ENCODE data around the gene KCNJ12. TPM values are rescaled to one million over a fixed set of nuclear protein-coding genes. Genes with fewer than 3 reads are reported as not detected.
"Not testable (repeated sequence)": the region's sequence is repeated elsewhere in the genome, so short reads cannot be mapped to it uniquely, and the experiment has no call there.

Gene KCNJ12
- total RNA-seq, 1 donor from 2014 or later, result 0.82 TPM

DNA sequence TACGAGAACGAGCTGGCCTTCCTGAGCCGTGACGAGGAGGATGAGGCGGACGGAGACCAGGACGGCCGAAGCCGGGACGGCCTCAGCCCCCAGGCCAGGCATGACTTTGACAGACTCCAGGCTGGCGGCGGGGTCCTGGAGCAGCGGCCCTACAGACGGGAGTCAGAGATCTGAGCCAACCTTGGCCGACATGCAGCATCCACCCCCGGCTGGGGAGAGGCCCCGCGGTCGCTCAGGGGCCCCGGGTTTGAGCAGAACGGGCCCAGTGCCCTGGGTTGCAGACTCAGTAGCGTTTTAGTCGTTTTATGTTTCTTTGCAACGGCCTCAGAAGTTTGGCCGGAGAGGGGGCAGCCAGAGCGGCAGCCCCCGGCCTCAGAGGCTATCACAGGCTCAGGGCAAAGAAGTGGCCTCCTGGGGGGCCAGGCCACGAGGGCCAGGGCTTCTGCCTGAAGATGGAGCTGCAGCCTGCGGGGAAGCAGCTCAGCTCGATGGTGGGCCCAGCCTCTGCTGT is 40.4 kb downstream of the KCNJ12 start:
- not testable (repeated sequence) for FAIRE-seq; DNase-seq (ENCODE audit: low spot score in 2 of 2)

DNA sequence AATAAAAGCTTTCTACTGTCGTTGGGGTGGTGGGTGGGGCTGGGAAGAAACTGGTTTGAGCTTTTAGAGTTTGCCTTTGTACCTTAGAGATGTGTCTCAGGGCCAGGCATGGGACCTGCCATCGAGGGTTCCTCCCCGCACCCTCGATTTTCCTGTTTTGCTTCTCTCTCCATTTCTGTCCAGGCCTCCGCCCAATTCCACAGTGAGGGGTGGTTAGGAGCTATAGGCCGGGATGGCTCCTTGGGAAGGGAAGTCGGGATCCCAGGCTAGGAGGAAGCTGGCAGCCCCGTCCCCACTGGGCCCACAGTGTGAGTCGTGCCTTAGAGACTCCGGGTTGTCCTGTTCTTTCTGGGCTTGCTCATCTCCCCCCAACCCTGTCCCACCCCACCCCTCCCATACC is 41.2 kb downstream of the KCNJ12 start:
- not testable (repeated sequence) for FAIRE-seq

DNA sequence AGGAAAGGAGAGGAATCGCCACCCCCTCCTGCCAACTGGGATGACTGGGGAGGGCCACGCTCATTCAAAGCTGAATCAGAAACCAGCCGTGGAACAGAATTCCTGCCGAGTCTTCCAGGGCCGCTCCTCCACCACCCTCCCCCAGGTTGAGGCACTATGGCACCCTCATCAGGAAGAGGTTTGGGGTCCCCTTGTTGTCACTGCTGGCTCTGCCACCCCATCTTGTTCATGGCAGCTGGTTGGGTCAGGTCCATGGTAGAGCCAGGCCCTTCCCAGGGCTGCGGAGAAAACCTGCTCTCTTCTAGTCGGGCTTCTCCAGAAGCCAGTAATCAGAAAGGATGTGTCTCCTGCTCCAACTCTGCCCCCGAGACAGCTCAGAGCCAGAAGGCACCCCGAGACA is 41.8 kb downstream of the KCNJ12 start:
- FAIRE-seq, result no peak

More for the DNA sequence above, 41.2 kb downstream of the KCNJ12 start:
- DNase-seq (ENCODE audit: low spot score in 2 of 2), result not testable (repeated sequence)

DNA sequence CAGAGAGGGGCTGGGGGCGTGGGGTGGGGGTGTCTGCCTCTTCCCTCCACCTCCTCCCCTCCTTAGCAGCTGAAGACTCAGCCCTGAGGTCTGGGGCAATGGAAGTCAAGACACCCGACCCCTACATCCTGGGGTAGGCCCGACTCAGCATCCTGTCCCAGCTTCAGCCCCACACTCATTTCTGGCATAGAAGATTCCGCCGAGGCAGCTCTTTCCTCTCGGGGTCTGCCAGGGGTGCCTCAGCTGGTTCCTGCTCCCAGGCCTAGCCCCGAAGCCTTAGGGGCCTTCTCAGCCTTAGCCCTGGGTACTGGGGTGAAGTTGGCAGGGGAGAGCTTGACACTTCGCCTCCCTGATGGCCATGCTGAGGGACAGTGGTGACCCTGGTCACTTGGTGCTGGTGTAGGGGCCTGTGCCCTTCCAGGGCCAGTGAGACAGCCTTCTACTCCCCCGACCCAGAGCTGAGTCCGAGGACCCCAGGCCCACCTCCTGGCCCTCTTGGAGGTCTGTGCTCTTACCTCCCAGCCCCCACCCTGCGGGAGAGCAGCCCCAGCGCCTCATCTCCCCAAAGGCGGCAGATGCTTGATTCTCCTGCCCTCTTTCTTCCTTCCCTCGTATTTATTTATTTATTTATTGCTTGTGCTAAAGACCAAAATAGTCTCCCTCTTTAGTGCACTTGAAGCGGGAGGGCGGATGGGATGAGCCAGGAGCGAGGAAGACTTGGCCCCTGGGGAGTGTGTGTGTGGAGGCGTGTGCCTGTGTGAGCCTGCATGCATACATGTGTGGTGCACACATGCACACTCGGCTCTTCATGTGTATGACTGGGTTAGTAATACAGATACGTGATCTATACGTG is 42.5 kb downstream of the KCNJ12 start:
- no peak for FAIRE-seq
- no peak for DNase-seq (ENCODE audit: low spot score in 2 of 2)

More for the DNA sequence above, 41.8 kb downstream of the KCNJ12 start:
- no peak for DNase-seq (ENCODE audit: low spot score in 2 of 2)

DNA sequence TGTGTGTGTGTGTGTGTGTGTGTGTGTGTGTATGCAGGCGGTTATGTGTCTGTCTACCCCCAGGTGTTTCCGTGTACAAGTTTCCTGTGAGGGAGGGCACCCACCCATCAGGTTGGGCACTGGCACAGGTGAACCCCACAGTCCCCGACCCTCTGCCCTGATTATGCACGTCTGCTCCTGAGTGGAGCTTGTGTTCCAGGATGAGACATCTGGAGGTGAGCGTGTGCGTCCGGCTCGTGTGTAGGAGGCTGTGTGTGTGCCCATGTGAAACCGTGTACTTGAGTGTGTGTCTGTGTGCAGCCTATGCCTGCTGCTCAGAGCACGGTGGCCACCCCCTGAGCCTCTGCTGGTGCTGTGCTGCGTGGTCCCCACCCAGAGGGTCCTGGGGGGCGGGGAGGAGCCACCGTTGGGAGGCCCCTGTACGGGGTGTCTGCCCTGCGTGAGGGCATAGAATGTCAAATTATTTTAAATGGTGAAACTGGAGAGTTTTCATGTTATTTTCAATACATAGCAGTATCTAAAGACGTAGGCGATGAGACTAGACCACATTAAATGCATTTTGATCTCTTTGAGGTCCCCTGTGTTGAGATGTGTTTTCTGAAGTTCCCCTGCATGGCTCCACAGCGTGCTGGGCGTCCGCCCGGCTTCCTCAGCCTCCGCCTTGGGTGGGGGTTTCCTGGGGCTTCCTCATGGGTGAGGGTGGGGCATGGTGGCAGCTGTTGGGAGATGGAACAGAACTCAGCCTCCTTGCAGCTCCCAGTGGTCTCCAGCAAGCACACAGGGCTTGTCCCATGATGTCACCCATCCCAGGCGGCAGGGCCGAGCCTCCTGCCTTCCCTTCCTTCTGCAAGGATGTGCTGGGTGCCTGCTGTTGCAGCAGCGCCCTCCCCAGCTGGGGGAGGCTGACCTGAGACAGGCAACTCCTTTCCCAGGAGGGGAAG is 43.4 kb downstream of the KCNJ12 start:
- FAIRE-seq (no peak), DNase-seq (ENCODE audit: low spot score in 2 of 2) (no peak)

DNA sequence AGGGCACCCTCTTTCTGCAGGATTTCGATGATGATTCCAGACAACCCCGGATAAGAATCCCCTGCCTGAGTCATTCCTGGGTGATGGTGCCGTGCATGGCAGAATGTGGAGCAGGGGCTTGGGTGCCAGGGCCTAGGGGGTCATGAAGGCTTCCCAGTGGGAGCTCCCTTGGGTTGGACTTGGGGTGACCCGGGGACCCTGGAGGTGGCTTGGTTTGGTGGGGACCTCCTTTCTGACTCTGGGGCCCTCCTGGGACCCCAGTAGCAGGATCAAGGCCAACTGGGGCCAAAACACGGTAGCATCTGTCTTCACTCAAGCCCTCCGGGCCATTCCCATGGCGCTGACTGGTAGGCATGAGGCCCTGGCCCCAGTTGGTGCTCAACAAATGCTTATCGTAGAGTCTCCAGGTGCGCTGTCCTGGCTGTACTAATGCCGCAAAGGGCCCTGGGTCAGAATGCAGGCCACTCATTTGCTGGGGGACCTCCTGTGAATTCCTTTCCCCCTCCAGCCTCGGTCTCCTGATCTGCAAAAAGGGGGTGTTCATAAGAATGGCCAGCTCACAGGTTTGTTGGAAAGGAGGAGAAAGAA is 44.4 kb downstream of the KCNJ12 start:
- not testable (repeated sequence) for FAIRE-seq; DNase-seq (ENCODE audit: low spot score in 2 of 2)

DNA sequence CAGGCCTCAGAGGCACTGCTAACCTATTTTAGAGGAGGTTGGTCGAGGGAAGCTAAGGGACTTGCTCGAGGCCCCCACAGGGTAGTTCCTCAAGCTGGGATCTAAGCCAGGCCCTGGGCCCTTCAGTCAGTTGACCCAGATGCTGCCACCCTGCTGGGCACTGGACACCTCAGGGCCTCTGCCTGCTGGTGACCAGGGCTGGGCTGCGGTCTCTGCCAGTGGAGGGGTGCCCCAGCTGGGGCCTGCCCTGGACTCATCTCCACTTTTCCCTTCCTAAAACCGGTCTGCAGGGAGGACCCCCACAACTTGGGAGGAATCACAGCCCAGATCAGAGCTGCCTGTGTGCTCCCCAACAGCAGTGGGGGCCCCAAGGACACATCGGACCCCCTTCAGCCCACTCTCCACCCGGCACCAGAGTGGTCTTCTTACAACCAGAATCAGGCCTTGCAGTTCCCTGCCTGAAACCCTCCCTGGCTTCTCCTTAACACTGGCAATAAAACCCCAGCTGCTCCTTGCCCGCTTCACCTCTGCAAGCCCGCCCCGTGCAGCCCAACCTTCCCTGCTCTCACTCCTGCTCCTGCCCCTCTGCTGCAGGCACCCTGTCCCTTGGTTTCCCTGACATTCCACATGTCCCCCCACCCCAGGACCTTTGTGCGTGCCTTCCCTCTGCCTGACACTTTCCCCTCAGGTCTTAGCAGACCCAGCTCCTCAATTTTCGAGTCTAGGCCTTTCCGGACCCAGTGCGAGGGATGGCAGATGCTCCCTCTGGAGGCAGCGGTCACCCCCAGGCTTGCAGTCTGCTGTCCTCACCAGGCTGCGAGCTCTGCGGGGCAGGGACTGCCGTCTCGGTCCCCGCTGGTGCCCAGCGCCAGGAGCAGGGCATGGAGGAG is 45.5 kb downstream of the KCNJ12 start:
- not testable (repeated sequence) for FAIRE-seq; DNase-seq (ENCODE audit: low spot score in 2 of 2)

DNA sequence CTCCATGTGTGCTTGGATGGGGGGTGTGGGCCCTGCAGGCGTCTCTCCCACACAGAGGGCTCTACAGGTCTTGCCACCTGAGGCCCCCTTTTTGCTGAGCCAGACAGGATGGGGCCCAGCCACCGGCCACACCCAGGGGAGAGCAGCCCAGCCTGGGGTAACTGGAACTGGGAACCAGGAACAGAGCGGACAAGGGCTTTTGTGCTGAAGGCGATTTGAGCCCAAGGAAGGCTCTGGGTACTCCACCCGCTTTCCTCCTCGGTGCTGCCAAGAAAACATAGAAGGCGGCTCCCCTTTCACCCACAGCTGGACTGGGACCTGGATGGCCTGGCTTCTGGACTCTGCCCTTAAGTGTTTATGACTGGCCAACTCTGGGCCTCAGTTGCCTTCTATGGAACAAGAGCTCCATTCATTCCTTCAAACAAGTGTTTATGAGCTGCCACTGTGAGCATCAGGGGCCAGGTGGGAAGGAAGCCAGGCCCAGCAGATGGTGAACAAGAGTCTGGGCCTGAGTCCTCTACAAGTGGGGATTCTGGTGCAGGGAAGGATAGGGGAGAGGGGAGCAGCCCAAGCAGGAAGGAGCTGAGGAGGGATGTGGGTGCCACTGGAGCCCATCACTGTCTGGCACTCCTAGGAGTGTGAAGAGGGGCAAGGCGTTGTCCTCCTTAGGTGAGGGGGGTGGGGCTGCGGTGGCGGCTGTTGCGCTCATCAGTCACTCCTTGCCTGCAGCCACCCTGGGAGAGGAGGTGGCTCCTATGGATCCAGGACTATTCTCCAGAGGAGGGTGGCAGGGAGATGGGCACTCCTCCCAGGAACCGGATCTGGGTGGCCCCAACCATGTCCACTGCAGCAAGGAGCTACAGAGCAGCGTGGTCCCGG is 46.4 kb downstream of the KCNJ12 start:
- FAIRE-seq; DNase-seq (ENCODE audit: low spot score in 2 of 2): not testable (repeated sequence)

DNA sequence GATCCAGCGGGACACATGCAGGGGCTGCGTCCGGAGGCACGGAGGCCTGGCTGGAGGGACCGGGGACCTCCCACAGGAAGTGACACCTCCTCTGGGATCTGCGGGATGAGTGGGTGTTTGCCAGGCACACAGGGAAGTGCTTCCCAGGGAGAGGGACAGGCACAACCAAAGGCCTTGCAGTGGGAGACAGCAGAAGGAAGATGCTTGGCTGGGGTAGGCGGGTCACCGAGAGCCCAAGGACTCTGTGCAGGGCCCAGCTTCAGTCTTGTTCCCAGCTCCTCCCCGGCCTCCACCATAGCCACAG is 47.0 kb downstream of the KCNJ12 start:
- FAIRE-seq; DNase-seq (ENCODE audit: low spot score in 2 of 2): not testable (repeated sequence)

DNA sequence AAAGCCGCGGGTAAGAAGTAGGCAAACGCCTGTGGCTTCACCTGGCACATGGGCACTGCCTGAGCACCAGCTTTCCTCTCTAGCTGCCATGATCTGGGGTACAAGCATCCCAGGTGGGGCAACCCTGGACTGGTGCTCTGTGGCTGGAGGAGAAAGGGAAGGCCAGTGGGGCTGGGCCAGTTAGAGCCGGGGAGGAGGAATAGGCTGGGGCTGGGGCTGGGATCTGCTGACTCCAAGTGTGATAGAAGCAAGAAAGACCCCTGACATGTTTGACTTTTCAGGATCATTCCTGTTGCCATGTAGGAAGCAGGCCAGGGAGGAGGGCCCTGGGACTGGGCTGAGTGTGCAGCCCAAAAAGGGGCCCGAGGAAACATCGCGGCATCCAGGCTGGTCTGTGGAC is 48.5 kb downstream of the KCNJ12 start:
- DNase-seq (ENCODE audit: low spot score in 2 of 2); FAIRE-seq: not testable (repeated sequence)

DNA sequence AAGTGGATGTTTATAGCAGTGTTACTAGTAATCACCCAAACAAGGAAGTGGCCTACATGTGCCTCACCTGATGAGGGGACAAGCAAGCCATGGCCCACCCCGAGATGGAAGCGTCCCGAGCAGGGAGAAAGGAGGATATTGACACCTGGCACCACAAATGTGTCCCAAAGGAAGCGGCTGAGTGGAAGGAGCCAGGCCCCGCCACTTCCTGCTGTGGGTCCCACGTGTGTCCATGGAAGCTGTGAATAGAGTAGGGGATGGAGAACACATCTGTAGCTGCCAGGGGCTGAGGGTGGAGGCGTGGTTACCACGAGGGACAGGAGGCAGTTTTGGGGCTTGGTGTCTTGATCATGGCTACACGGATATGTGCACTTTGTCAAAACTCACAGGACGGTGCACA is 49.2 kb downstream of the KCNJ12 start:
- no peak for FAIRE-seq
- DNase-seq (ENCODE audit: low spot score in 2 of 2), result no peak

DNA sequence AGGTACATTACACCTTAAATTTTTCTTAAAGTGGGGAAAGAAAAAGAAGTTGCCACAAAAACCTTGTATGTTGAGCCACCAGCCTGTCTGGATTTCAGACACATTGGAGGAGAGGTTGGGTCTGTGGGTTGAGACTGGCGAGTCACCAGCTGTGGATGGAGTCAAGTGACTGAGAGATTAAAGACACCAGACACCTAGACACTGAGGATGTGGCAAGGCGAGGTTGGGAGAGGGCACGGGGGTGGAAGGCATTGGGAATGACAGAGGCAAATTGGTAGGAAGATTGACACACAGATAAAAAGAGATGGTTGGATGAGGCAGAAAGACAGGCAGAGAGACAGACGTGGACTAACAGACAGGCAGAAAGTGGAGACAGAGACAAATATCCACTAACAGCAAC is 49.6 kb downstream of the KCNJ12 start:
- DNase-seq (ENCODE audit: low spot score in 2 of 2) (no peak), FAIRE-seq (no peak)

DNA sequence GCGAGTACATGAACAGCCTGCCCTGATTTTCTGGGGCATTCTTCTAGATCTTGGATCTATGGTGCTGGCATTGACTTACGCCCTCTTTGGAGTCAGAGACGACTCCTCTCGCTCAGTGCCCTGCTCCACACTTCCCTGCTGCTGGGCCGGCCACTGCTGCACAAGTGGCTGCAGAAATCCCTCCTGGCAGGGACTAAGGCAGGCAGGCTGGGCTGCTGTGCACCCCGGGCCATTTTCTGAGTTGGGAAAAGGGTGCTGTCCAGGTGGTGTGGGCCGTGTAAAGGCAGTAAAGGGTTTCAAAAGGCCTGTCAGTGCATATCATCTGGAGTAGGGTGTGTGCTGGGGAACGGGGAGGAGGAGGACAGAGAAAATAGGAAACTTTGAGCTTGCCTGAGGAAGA is 50.1 kb downstream of the KCNJ12 start:
- not testable (repeated sequence) for FAIRE-seq

DNA sequence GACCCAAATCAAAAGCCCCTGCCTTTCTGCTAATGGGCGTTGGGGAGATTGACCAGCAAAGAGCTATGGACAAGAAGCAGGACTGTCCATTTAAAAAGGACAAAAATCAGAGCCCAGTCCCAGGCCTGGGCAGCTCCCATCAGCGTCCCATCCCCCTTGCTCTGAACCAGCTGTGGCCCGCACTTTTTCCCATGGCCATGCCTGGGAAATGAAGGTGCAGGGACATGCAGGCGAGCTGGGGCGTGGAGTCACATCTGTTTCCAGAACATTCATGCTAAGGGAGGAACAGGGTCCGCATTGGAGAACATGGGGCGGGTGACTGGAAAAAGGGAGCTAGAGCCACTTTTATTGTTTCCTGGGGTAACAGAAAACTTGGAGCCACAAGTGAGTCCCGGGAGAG is 50.7 kb downstream of the KCNJ12 start:
- FAIRE-seq; DNase-seq (ENCODE audit: low spot score in 2 of 2): not testable (repeated sequence)

More for the DNA sequence above, 50.1 kb downstream of the KCNJ12 start:
- not testable (repeated sequence) for DNase-seq (ENCODE audit: low spot score in 2 of 2)

DNA sequence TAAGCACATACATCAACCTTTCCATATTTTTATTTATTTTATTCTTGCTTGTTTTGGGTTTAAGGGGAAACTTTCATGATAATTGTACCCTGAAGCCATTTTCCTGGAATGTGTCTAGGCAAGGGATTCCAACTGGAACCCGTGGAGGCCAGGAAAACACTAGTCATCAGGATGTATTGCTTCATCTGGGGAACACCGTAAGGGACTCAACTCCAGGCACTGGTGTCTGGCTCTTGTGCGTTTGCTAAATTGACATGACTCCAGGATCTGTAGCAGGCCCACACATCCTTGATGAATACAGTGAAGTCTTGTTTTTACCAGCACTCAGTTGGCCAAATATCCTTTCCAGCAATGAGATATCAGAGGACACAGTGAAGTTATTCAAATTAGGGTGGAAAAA is 51.6 kb downstream of the KCNJ12 start:
- not testable (repeated sequence) for FAIRE-seq; DNase-seq (ENCODE audit: low spot score in 2 of 2)

DNA sequence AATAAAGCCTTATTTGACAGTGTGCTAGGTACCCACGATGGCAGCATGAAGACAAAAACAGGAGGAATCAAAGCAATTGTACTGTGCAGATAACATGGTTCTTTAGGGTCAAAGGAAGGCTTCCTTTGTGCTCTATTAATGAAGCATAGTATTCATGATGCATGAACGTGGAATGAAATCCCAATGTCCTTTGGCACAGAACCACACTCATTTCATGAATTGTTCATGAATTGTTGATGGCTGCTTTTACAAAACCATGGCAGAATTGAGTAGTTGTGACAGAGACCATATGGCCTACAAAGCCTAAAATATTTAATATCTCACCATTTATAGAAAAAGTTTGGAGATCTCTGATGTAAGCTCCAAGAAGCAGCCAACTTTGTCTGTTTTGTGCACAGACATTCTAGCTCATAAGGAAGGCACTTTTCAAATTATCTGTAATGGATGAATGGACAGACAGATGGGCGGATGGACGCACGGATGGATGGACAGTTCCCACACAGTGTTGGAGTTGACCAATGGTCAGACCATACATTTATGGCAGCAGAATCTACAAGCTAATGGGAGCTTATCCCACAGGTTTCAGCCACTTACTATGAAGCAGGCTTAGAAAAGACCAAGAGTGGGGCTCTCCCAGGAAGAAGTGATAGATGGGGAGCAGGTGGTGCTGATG is 52.7 kb downstream of the KCNJ12 start:
- not testable (repeated sequence) for FAIRE-seq; DNase-seq (ENCODE audit: low spot score in 2 of 2)

DNA sequence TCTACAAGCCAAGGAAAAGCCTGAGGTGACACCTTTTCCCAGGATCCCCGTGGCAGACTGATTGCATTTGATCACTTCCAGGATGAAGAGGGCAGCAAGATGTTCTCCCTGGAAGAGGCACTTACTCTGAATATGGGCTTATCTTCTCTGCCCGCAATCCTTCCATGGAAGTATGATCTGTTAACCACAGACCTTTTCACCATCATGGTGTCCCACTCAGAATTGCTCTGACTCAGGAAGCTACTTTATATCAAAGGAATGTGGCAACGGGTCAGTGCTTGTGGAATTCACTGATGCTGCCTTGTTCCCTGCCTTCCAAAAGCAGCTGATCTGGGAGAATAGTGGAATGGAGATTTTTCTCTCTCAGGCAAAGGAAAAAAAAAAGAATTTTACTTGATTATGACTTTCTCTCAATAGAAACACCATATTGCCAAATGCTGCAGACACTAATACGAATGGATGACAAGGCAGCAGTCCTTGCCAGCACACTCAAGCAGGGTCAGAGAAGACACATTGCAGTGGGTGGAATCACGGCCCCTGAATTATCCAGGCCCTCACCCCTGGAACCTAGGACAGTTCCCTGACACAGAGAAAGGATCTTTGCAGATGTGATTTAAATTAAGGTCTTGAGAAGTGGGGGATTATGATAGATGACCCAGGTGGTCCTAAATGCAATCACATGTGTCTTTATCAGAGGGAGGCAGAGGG is 53.9 kb downstream of the KCNJ12 start:
- not testable (repeated sequence) for DNase-seq (ENCODE audit: low spot score in 2 of 2); FAIRE-seq

Measured in frontal cortex (tissue), 4 donors.